HG03460 (cell line): ENCODE data around the gene STIL.
"Not testable (repeated sequence)": the region's sequence is repeated elsewhere in the genome, so short reads cannot be mapped to it uniquely, and the experiment has no call there.

Experiments
- ATAC-seq: cut with Tn5 transposase; IDR thresholded peaks from one replicate; pipeline ENCODE4 v1.9.1; 2021; ENCODE audit not compliant: unreplicated experiment

Gene STIL

GRCh38 chr1:47313915-47314664 is at the start of gene STIL:
Gene STIL, minus strand, starts transcription at chr1:47314147. Its CDS starts 3,828 bp downstream, at chr1:47310319.
- peak; percentile 97 for ATAC-seq

- no peak for ATAC-seq
Measured at GRCh38 chr1:47362828-47363227, 48.9 kb upstream of the STIL start.

- ATAC-seq, result no peak
Measured at GRCh38 chr1:47361380-47361779, 47.4 kb upstream of the STIL start.

GRCh38 chr1:47351305-47351704 is 37.4 kb upstream of the STIL start:
- peak; percentile 71 for ATAC-seq

GRCh38 chr1:47348246-47348645 is 34.3 kb upstream of the STIL start:
- no peak for ATAC-seq

- ATAC-seq, result no peak
Measured at GRCh38 chr1:47347735-47348134, 33.8 kb upstream of the STIL start.

GRCh38 chr1:47346979-47347378 is 33.0 kb upstream of the STIL start:
- ATAC-seq, result not testable (repeated sequence)

GRCh38 chr1:47340227-47340626 is 26.3 kb upstream of the STIL start:
- ATAC-seq, result no peak

- no peak for ATAC-seq
Measured at GRCh38 chr1:47338249-47339077, 24.5 kb upstream of the STIL start.

GRCh38 chr1:47337350-47337749 is 23.4 kb upstream of the STIL start:
- no peak for ATAC-seq

- no peak for ATAC-seq
Measured at GRCh38 chr1:47334765-47335435, 21.0 kb upstream of the STIL start.

GRCh38 chr1:47333922-47334764 is 20.2 kb upstream of the STIL start:
- peak; percentile 84 for ATAC-seq

- peak; percentile 56 for ATAC-seq
Measured at GRCh38 chr1:47333578-47333921, 19.6 kb upstream of the STIL start, which contains the start of gene CMPK1. Gene CMPK1, plus strand, starts transcription at chr1:47333790. Its CDS starts 156 bp downstream, at chr1:47333946.

- ATAC-seq, result no peak
Measured at GRCh38 chr1:47332779-47333577, 19.0 kb upstream of the STIL start.

GRCh38 chr1:47331875-47332274 is 17.9 kb upstream of the STIL start:
- no peak for ATAC-seq

GRCh38 chr1:47330212-47330611 is 16.3 kb upstream of the STIL start:
- ATAC-seq, result no peak

GRCh38 chr1:47328992-47329391 is 15.0 kb upstream of the STIL start:
- no peak for ATAC-seq

GRCh38 chr1:47326271-47326670 is 12.3 kb upstream of the STIL start:
- ATAC-seq, result no peak

GRCh38 chr1:47325528-47325927 is 11.6 kb upstream of the STIL start:
- ATAC-seq, result no peak

- no peak for ATAC-seq
Measured at GRCh38 chr1:47324682-47325081, 10.7 kb upstream of the STIL start.
